NOMO-1 (cell line): ENCODE data around the gene ARHGEF28.

Source experiments
- DNase-seq, 2 experiments: peaks; one replicate each; lab custom pipeline; 2025; ENCODE audit not compliant: unreplicated experiment in 2 of 2; lab: John Stamatoyannopoulos, UW

ARHGEF28 gene

DNA sequence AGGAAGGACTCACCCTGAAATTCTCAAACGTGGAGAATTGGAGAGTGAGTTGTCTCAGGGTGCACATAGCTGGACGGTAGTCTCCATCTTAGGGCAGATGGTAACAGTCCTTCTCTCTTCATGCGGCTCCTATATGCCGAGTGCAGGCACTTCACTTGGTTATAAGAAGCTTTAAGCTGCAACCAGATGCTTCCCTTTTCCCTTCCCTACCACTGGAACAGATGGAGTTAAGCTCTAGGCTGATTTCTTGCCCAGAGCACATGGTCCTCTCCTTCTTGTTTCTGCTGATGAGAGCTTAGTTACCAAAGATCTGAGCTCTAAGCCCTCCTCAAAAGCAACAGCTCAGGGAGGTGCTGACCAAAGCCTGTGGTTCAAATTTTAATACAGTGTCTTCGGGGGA, 355.7 kb downstream of the ARHGEF28 start:
- DNase-seq = no peak

DNA sequence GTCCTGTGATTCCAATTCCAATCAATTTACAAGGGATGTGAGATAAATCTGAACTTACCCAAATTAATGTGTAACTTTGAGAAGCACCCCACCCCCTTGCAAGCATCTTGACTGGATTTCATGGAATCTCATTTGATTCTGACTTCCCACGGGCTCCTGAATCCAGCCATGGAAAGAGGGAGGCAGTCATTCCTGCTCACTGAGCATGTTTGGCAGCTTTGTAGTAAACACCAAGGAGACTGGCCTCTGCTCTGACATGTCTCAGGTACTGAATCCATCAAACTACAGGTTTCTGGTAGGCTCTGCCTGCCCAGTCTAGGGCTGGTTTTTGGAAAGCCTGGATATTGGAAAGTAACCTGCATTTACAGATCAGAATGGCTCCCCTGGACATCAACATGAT, 357.6 kb downstream of the ARHGEF28 start:
- no peak for DNase-seq

DNA sequence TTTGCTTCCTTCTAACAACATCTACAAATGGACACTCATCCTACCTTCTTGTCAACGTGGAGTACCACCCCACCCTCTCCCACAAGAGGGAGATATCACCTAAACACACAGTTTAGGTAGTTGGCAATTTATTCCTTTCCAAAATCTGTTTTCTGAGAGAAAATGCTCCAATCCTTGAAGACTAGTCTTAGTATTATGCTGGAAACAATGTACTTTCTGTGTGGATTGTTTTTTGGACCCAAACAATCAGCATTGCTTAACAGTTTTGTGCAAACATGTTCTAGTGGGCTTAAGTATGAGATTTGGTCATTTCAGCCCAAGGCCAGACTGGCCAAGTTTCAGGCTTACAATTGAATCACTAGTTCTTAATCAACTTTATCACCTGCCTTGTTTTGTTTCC, 359.1 kb downstream of the ARHGEF28 start:
- DNase-seq = no peak

DNA sequence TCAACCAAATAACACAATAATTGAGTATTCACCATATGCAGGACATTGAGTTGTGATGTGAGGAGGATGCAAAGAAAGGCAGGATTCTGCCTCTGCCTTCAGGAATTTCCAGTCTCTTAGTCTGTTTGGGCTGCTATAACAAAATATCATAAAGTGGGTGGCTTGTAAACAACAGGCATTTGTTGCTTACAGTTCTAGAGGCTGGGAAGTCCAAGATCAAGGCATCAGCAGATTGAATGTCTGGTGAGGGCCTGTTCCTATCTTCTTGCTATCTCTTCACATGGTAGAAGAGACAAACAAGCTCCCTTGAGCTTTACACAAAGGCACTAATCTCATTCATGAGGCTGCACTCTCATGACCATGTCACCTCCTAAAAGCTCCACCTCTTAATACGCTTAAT, 360.7 kb downstream of the ARHGEF28 start:
- no peak for DNase-seq

DNA sequence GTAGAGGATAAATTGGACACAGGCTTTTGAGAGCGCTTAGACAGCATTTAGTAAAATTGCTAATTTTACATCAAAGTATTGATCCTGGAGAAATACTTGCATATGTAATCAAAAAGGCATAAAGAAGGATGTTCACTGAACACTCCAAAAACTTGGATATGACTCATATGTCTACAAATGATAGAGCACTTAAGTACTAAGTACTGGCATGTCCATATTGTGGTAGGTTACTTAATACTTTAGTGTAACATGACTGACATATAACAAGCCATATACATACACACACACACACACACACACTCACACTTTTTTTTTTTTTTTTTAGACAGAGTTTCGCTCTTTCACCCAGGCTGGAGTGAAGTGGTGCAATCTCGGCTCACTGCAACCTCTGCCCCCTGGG, 361.9 kb downstream of the ARHGEF28 start:
- no peak for DNase-seq

DNA sequence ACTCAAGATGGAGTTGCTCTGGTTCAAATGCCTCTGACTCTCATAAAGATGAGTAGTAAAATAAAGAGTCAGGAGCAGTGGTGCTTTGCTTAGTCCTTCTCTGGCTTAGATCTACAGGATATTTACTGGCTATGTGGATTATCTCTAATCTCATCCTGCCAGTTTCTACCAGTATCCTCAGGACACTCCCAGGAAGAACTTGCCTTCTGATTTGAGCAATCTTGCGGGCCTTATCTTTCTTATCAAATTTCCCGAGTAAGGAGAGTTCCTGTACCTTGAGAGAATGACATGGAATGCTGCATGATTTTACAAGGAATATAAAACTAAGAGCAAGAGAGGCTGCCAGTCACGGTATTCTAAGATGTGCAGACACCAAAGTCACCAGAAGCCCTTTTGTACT, 364.0 kb downstream of the ARHGEF28 start:
- no peak for DNase-seq
